Measurements from ENCODE around the gene ARID1B. TPM values are rescaled to one million over a fixed set of nuclear protein-coding genes. Genes with fewer than 3 reads are reported as not detected.

The ARID1B gene
- total and polyA plus RNA-seq, 10 of the 15 experiments (the other 5 are each of a cell fraction or from before 2014, with no cell fraction given): 24.7 to 133 (median 54.6) TPM

DNA sequence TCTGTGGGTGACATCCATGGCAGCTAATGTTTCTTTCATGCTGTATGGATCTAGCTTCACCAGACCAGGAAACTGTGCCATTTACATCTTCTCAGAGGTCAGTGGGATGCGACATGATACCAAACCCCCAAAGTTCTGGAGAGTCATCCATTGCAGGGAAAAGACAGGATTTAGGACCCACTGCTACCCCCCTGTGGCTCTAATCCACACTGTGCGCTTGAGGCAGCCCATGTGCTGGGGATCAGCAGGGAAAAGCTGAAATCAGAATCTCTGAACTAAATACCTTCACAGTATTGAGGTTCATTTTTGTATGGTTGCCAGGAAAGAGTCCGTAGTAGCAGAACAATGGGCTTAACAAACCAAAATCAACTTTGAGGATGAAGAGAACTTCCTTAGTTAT is 381.7 kb downstream of the ARID1B start:
- no peak for FAIRE-seq
- DNase-seq (ENCODE audit: low read depth, low spot score): no peak
- Histone ChIP-seq H3K79me2 (ENCODE audit: control insufficient read depth, insufficient read depth, low read length) (no peaks in the 10 kb centered on the region), H3K9me3 (replicated peaks; ENCODE audit: control insufficient read depth, insufficient read depth, low read length) (no peaks in the 10 kb centered on the region), H3K27ac (ENCODE audit: control insufficient read depth, insufficient read depth) (no peak overlapping the region), H3K4me1 (ENCODE audit: control insufficient read depth, insufficient read depth, low read length) (no peaks in the 10 kb centered on the region), H3K4me3 (no peak overlapping the region), H3K36me3 (ENCODE audit: control insufficient read depth in 2 of 2, insufficient read depth in 2 of 2, low read length in 1 of 2) (peaks cover 7 to 17% of the 10 kb centered on the region in 2 experiments; a peak in 3 of 4 replicates), H3K27me3 (replicated peaks in 1 of 2; ENCODE audit: control insufficient read depth in 2 of 2, insufficient read depth in 2 of 2, low read length in 1 of 2) (no peaks in the 10 kb centered on the region), H3K9ac (ENCODE audit: control insufficient read depth, insufficient read depth, low read length) (no peak overlapping the region), H2AFZ (ENCODE audit: control insufficient read depth, low read depth, low read length) (no peak overlapping the region), H4K20me1 (ENCODE audit: control insufficient read depth, insufficient read depth) (no peaks in the 10 kb centered on the region), H3K4me2 (ENCODE audit: control insufficient read depth, insufficient read depth) (no peak overlapping the region)
- ChIA-PET RAD21 (ENCODE audit: unreplicated experiment) (no interaction called here), SMC1A (ENCODE audit: uncharacterized antibody, unreplicated experiment) (interaction anchor here (1.2 to 1.6 kb wide), 3 partner anchors 13 to 124 kb away, joined by 3 to 5 read pairs (median 3); no protein-coding TSS in a partner anchor), POLR2A (no interaction called here), CTCF (interaction anchor here (1.0 to 2.3 kb wide), 2 partner anchors 17 to 124 kb away, joined by 3 to 5 read pairs; no protein-coding TSS in a partner anchor)
- no TSS peak for BruUV-seq (replicated peaks)
- in situ Hi-C loops (cut with MboI) (no loop called here), intact Hi-C loops (cut with micrococcal nuclease; ENCODE audit: unreplicated experiment) (no loop called here)
- no peak for ATAC-seq
- 98% methylated on average over 3 of the region's 3 CpGs for WGBS (ENCODE audit: insufficient coverage, insufficient replicate concordance, low lambda C conversion rate, missing lambda C conversion rate)
- TF ChIP-seq DPF2 (IDR thresholded peaks at IDR 0.05) (no peak), RCOR1 (conservative IDR thresholded peaks at IDR 0.05; ENCODE audit: low read depth, low read length) (no peak), NFIC (IDR thresholded peaks at IDR 0.05; ENCODE audit: low read depth, low read length) (no peak), RB1 (IDR thresholded peaks at IDR 0.05; ENCODE audit: borderline replicate concordance) (no peak), POLR2AphosphoS5 (IDR thresholded peaks at IDR 0.05; ENCODE audit: low read length) (no peak), USF1 (IDR thresholded peaks at IDR 0.05; ENCODE audit: borderline replicate concordance, extremely low read length, insufficient read depth, low read depth, low read length) (no peak), PAX5 (IDR thresholded peaks at IDR 0.05; ENCODE audit: borderline replicate concordance, low read depth, low read length) (no peak), MLLT1 (IDR thresholded peaks at IDR 0.05) (no peak), BRCA1 (IDR thresholded peaks at IDR 0.05; ENCODE audit: low read depth, low read length) (no peak), EP300 (IDR thresholded peaks at IDR 0.05; ENCODE audit: borderline replicate concordance in 1 of 2, control insufficient read depth in 1 of 2, low read depth in 2 of 2, low read length in 2 of 2) (no peak), CREB1 (IDR thresholded peaks at IDR 0.05; ENCODE audit: low read depth) (no peak)
- TF ChIP-seq, protein P1, sequence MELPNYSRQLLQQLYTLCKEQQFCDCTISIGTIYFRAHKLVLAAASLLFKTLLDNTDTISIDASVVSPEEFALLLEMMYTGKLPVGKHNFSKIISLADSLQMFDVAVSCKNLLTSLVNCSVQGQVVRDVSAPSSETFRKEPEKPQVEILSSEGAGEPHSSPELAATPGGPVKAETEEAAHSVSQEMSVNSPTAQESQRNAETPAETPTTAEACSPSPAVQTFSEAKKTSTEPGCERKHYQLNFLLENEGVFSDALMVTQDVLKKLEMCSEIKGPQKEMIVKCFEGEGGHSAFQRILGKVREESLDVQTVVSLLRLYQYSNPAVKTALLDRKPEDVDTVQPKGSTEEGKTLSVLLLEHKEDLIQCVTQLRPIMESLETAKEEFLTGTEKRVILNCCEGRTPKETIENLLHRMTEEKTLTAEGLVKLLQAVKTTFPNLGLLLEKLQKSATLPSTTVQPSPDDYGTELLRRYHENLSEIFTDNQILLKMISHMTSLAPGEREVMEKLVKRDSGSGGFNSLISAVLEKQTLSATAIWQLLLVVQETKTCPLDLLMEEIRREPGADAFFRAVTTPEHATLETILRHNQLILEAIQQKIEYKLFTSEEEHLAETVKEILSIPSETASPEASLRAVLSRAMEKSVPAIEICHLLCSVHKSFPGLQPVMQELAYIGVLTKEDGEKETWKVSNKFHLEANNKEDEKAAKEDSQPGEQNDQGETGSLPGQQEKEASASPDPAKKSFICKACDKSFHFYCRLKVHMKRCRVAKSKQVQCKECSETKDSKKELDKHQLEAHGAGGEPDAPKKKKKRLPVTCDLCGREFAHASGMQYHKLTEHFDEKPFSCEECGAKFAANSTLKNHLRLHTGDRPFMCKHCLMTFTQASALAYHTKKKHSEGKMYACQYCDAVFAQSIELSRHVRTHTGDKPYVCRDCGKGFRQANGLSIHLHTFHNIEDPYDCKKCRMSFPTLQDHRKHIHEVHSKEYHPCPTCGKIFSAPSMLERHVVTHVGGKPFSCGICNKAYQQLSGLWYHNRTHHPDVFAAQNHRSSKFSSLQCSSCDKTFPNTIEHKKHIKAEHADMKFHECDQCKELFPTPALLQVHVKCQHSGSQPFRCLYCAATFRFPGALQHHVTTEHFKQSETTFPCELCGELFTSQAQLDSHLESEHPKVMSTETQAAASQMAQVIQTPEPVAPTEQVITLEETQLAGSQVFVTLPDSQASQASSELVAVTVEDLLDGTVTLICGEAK (IDR thresholded peaks at IDR 0.05; ENCODE audit: borderline replicate concordance): no peak

All from GM12878 (cell line).